Osteoblast (primary cell): ENCODE results near the gene FAM114A1. TPM values are rescaled to one million over a fixed set of nuclear protein-coding genes. Genes with fewer than 3 reads are reported as not detected.
A peak's percentile ranks its signal among the peaks of the same experiment; 100 is the strongest.

Experiments
- DNase-seq: peaks from one replicate; pipeline ENCODE4 v3.0.0; 2011; ENCODE audit warnings: low spot score, mixed read lengths; ENCODE audit not compliant: insufficient read length; ENCODE audit errors: missing footprints
- H2AFZ ChIP-seq: 2 replicates; pipeline ENCODE4 v1.6.0; 2011; ENCODE audit warnings: mild to moderate bottlenecking, low read length
- H3K27ac ChIP-seq: 2 replicates; pipeline ENCODE4 v1.5.1; 2011; ENCODE audit warnings: mild to moderate bottlenecking, low read depth, low read length, moderate library complexity
- H3K27me3 ChIP-seq: 2 replicates; pipeline ENCODE4 v1.6.0; 2012; ENCODE audit warnings: mild to moderate bottlenecking, control low read depth, inconsistent platforms, low read length, moderate library complexity; ENCODE audit not compliant: insufficient read depth
- H3K36me3 ChIP-seq: 2 replicates; pipeline ENCODE4 v1.5.1; 2011; ENCODE audit warnings: mild to moderate bottlenecking, low read length, control low read depth, moderate library complexity; ENCODE audit not compliant: insufficient read depth
- H3K4me1 ChIP-seq: 2 replicates; pipeline ENCODE4 v1.5.1; 2011; ENCODE audit warnings: mild to moderate bottlenecking, low read length, control low read depth, moderate library complexity; ENCODE audit not compliant: insufficient read depth
- H3K4me2 ChIP-seq: 2 replicates; pipeline ENCODE4 v1.6.0; 2011; ENCODE audit warnings: mild to moderate bottlenecking, low read length; ENCODE audit not compliant: insufficient read depth
- H3K4me3 ChIP-seq: fragments of 200-600 bp; sonication (generic); 3 replicates; pipeline ENCODE4 v1.5.1; 2012; ENCODE audit warnings: mild to moderate bottlenecking, low read length, inconsistent platforms; ENCODE audit not compliant: insufficient read depth
- H3K79me2 ChIP-seq: 2 replicates; pipeline ENCODE4 v1.6.0; 2012; ENCODE audit warnings: mild to moderate bottlenecking, low read length, control low read depth, inconsistent platforms; ENCODE audit not compliant: insufficient read depth
- H3K9me3 ChIP-seq: 2 replicates; pipeline ENCODE4 v1.5.1; 2011; ENCODE audit warnings: low read depth, low read length, control low read depth
- H4K20me1 ChIP-seq: 2 replicates; pipeline ENCODE4 v1.6.0; 2012; ENCODE audit warnings: mild to moderate bottlenecking, low read length, control low read depth; ENCODE audit not compliant: insufficient read depth
- CTCF ChIP-seq: IDR thresholded peaks from 2 replicates; pipeline ENCODE4 v1.5.1; 2011; ENCODE audit warnings: mild to moderate bottlenecking, low read depth, low read length, moderate library complexity; ENCODE audit errors: extremely low read depth
- total RNA-seq: library from RNA; depleted of rRNA; stranded (reverse); fragments of >200 nt; gene quantifications from 2 replicates; pipeline ENCODE4 v1.2.3, GENCODE V29; 2012

The FAM114A1 gene
- total RNA-seq, 1 donor, result 392 TPM

GRCh38 chr4:38943343-38943742, 75.7 kb downstream of the FAM114A1 start:
- peaks cover 17% of the 10 kb centered on the region for H3K4me1 ChIP-seq
- no peak for DNase-seq
- no peaks in the 10 kb centered on the region for H3K27me3 ChIP-seq
- H3K79me2 ChIP-seq, result peaks cover 3% of the 10 kb centered on the region
- H3K4me2 ChIP-seq, result no peak overlapping the region
- peaks cover 70% of the 10 kb centered on the region for H3K36me3 ChIP-seq
- no peak overlapping the region for H3K4me3 ChIP-seq
- H4K20me1 ChIP-seq, result no peaks in the 10 kb centered on the region
- TF ChIP-seq CTCF, result no peak
- no peak overlapping the region for H2AFZ ChIP-seq
- no peak overlapping the region for H3K27ac ChIP-seq
- no peaks in the 10 kb centered on the region for H3K9me3 ChIP-seq

- Histone ChIP-seq H3K36me3 (peaks cover 59% of the 10 kb centered on the region), H2AFZ (no peak overlapping the region), H3K27me3 (no peaks in the 10 kb centered on the region), H4K20me1 (no peaks in the 10 kb centered on the region), H3K79me2 (no peaks in the 10 kb centered on the region), H3K9me3 (no peaks in the 10 kb centered on the region), H3K4me1 (peaks cover 28% of the 10 kb centered on the region), H3K27ac (no peak overlapping the region), H3K4me3 (no peak overlapping the region), H3K4me2 (no peak overlapping the region)
- DNase-seq, result no peak
- TF ChIP-seq CTCF, result no peak
Measured at GRCh38 chr4:38944440-38944839, 76.8 kb downstream of the FAM114A1 start.

- Histone ChIP-seq H3K27ac (no peak overlapping the region), H3K27me3 (no peaks in the 10 kb centered on the region), H2AFZ (no peak overlapping the region), H3K4me2 (no peak overlapping the region), H3K4me1 (peaks cover 31% of the 10 kb centered on the region), H3K36me3 (peaks cover 36% of the 10 kb centered on the region), H3K79me2 (no peaks in the 10 kb centered on the region), H3K9me3 (no peaks in the 10 kb centered on the region), H4K20me1 (no peaks in the 10 kb centered on the region), H3K4me3 (no peak overlapping the region)
- TF ChIP-seq CTCF, result no peak
- no peak for DNase-seq
Measured at GRCh38 chr4:38946919-38947318, 79.3 kb downstream of the FAM114A1 start.

- TF ChIP-seq CTCF, result no peak
- peak overlapping the region; percentile 31 for H3K4me2 ChIP-seq
Measured at GRCh38 chr4:38948551-38948950, 80.9 kb downstream of the FAM114A1 start.

More at GRCh38 chr4:38948551-38948950, 80.9 kb downstream of the FAM114A1 start:
- Histone ChIP-seq H3K27me3 (no peaks in the 10 kb centered on the region), H3K36me3 (peaks cover 20% of the 10 kb centered on the region), H4K20me1 (no peaks in the 10 kb centered on the region), H3K4me1 (peaks cover 28% of the 10 kb centered on the region), H2AFZ (no peak overlapping the region), H3K9me3 (no peaks in the 10 kb centered on the region), H3K79me2 (no peaks in the 10 kb centered on the region), H3K4me3 (no peak overlapping the region), H3K27ac (peak overlapping the region; percentile 52)
- no peak for DNase-seq
